Superior temporal gyrus (tissue), 1 donor: ENCODE results near the gene KIF14.
A peak's percentile ranks its signal among the peaks of the same experiment; 100 is the strongest.
"Not testable (repeated sequence)": the region's sequence is repeated elsewhere in the genome, so short reads cannot be mapped to it uniquely, and the experiment has no call there.

Experiments used
- DNase-seq: peaks from one replicate; pipeline ENCODE4 v3.0.0-alpha.2; 2016; ENCODE audit errors: extremely low spot score

KIF14 gene

GRCh38 chr1:200546577-200546976 is 74.0 kb downstream of the KIF14 start:
- no peak for DNase-seq

DNA sequence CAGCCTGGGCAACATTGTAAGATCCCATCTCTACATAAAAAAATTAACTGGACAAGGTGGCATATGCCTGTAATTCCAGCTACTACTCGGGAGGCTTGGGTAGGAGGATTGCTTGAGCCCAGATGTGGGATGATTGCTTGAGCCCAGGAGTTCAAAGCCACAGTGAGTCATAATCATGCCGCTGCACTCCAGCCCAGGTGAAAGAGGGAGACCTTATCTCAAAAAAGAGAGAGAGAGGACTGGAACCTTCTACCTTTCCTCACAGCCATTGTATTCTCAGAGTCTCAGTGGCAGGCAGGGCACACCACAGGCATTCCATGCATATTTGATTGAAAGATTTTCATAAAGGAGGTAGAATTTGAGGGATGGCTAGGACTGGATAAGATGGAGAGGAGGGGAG is 78.4 kb downstream of the KIF14 start:
- DNase-seq: no peak

DNA sequence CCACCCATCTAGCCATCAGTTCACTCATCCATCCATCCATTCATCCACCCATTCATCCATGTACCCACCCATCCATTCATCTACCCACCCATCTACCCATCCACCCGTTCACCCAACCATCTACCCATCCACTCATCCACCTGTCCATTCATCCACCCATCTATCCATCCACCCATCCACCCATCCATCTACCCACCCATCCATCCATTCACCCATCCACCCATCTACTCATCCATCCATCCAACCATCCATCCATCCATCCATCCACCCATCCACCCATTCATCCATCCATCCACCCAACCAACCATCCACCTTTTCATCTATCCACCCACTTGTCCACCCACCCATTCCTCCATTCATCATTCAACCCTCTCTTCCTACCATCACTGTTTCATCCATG is 80.3 kb downstream of the KIF14 start:
- no peak for DNase-seq

DNA sequence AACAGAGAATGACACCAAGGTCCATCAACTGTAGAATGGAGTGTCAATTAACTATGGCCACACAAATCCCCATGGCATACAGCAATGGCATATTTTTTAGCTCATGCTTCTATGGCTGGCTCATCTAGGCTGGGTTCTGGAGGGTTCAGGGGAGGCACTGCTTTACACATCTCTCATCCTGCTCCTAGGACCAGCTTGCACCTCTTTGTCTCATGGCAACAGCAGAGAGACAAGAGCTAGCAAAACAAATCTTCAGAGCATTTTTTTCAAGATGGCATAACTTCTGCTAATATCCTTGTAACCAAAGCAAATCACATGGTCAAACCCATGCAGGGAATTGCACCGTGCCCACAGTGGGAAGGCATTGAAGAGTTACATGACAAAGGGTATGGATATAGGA is 82.4 kb downstream of the KIF14 start:
- DNase-seq: no peak

DNA sequence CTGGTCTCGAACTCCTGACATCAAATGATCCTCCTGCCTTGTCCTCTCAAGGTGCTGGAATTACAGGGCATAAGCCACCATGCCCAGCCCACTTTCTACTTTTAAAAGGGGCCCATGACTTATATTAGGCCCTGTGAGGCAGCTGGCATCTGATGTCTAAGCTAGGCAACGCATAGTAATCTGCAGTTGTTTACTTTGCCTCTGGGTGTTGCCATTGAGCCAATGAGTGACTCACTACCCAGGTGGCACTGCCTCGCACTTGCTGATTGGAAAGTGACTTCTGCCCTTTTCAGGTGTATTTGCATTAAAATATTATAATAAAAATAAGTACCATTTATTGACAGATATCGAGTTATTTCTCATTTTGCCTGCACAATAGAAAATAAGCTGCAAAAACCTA is 84.9 kb downstream of the KIF14 start:
- DNase-seq: no peak

DNA sequence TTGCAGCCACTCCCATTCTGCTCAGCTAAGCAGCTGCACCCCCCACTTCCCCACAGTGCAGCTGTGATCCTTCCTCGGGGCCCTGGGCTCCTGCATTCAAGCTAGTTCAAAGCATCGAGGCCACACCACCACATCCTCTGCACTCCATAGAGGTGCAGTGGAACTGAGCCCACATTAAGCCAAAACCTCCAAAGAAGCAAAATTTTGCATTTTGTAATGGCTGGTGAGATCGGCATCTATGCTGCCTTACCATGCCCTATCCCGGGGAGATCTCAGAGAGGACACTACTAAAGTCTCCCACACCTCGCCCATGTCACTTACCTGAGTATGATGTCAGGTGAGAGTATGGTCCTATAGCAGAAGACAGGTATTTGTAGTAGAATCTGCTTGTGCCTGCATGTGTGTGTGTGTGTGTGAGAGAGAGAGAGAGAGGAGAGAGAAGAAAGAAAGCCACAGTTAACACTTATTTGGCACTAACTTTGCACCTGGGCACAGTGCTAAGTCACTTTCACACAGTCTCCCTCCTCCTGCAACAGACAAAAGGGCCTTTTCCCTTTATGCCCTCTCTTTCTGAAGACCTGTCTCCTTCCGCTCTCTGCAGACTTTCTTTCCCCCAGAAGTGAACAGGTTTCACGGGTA is 89.8 kb downstream of the KIF14 start:
- no peak for DNase-seq

- no peak for DNase-seq
Measured at GRCh38 chr1:200528858-200529606, 91.5 kb downstream of the KIF14 start.

GRCh38 chr1:200527670-200528069 is 92.9 kb downstream of the KIF14 start:
- no peak for DNase-seq

GRCh38 chr1:200526709-200527612 is 93.6 kb downstream of the KIF14 start:
- no peak for DNase-seq

DNA sequence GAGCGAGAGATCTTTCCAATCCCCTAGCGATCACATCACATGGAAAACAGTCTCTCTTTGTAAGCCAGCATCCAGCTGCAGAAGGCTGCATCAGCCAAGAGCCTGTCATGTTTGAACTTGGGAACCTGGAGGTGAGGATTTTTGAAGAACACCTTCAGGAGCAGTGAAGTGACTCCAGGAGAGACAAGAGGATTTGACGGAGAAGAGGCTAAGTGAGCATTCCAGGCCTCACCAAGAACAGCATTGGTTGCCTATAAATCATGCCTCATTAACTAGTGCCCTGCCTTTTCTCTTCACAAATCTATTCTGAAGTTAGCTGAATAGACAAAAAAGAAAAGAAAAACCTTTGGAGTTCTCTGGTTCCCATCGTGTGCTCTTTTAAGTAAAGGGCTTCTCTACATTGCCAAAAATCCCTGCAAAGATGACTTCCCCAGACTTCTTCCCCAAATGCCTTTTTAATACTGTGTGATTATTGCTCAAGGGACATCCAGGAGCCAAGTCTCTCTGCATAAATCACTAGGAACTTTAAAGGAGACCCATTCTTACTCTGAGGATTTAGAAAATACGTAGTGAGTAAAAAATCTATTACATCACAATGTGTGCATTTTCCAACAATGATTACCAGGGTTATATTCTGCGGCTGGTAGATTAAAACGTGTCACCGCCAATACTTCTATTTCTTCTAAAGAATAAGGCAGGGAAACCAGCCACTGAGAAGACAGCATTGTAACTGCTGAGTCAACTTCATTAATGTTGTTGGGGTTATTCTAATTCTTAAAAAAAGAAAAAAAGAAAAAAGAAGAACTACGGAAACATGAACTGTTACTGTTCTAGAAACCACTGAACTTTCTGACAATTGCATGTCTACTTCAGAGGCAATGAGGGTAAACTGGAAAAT is 95.2 kb downstream of the KIF14 start:
- DNase-seq: no peak

DNA sequence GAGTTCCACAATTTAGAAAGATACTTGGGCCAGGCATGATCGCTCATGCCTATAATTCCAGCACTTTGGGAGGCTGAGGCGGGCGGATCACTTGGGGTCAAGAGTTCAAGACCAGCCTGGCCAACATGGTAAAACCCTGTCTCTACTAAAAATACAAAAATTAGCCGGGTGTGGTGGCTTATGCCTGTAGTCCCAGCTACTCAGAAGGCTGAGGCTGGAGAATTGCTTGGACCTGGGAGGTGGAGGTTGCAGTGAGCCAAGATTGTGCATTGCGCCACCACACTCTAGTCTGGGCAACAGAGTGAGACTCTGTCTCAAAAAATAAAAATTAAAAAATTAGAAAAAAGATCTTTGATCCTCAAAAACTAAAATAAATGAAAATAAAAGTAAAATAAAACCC is 96.0 kb downstream of the KIF14 start:
- not testable (repeated sequence) for DNase-seq

GRCh38 chr1:200524092-200524491 is 96.5 kb downstream of the KIF14 start:
- no peak for DNase-seq

GRCh38 chr1:200520735-200521134 is 99.8 kb downstream of the KIF14 start:
- no peak for DNase-seq

DNA sequence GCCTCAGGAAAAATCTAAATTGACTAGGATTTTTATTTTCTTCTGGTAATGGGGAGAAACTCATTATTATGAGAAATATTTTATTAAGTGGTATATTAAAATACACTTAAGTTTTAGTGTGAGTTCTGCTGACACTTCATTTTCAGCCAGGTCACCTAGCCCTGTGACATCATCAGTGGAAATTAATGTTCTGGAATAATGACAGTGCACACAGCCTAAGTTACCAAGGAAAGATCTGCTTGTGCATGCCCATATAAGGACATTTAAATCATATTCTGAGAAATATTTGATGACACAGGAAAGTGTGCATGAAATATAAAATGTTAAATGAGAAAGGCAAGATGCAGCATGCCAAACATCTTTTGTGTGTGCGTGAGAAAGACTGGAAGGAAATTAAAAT is 102.0 kb downstream of the KIF14 start:
- no peak for DNase-seq

DNA sequence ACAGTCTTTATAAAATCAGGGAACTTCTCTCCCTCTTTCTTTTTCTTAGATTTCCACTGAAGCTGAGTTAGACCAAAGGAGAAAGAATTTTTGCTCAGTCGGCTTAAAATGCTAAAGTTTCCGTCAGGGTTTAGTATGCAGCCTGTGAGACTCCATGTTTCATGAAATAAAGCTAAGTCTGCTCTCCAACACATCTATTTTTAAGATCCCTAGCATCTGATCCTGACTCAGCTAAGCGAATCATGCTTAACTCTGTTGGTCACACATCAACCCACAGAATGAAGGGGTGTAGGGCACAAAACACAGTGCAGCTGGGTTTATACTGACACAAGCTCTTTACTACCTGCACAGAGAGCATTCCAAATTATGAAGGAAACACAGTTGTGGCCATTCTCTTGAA is 108.4 kb downstream of the KIF14 start:
- peak; percentile 71 for DNase-seq

DNA sequence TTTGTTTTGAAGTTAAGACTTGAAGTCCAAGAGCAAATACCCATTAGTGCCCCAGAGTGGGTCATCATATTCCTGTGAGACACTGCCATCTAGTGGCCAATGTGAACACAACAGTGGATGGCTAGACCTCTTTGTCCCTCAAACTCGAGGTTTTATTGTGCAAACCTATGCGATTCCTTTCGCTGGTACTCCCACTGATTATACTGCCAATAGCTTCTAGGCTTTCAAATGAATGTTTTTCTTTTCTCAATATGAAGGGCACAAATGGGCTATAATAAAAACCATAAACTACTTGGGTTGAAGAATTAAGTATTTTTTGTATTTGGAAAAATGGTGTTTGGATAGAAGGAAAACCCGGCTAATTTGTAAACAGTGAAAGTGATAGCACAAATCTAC is 110.3 kb downstream of the KIF14 start:
- peak; percentile 98 for DNase-seq

DNA sequence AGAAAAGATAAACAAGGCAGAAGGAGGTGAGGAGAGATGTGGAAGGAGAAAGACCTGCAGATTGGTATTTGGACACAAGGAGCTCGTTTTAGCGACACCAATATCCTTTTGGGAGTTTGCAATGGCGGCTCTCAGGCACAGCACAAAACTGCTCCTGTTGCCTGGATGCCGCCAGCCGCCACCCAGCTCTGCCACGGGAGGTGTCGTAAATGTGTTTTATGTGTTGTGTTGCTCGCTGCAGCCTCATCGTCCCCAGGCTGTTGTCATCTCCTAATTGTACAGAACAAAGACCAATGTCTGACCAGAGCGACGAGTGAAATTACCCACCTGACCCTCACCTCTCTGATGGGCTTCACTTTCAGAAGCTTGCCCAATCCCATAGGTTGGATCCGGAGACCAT is 114.1 kb downstream of the KIF14 start:
- no peak for DNase-seq

DNA sequence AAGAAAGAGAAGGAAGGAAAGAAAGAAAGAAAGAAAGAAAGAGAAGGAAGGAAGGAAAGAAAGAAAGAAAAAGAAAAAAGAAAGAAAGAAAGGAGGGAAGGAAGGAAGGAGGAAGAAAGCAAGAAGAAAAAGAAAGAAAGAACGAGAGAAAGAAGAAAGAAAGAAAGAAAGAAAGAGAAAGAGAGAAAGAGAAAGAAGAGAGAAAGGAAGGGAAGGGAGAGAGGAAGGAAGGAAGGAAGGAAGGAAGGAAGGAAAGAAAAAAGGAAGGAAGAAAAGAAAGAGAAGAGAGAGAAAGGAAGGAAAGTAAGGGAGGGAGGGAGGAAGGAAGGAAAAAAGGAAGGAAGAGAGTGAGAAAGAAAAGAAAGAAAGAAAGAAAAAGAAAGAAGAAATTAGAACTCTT is 115.3 kb downstream of the KIF14 start:
- no peak for DNase-seq
